Measurements from ENCODE around the gene MYO5B.

DNA sequence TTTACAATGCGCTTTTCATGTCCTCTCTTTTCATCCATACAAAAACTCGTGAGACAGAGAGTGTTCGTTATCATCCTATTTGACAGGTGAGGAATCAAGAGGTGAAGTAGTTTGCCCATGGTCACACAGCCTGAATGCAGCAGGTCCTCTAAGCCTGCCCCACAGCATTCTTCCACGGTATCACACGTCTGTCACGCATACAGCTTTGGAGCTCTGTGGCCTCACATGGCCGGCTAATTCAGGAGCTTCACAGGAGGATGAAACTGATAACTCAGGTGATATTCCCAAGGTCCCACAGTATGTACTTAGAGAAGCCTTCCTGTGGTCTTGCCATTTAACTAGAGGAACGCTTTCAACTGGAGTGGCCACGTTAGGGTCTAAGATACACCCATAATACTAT, 59.0 kb downstream of the MYO5B start:
- TF ChIP-seq CTCF (conservative IDR thresholded peaks at IDR 0.05; ENCODE audit: low read length) (no peak), EZH2phosphoT487 (IDR thresholded peaks at IDR 0.05; ENCODE audit: borderline replicate concordance, low read depth, low read length) (no peak)
